OCI-LY1 (cell line): ENCODE results near the gene CRYBG2.

Experiments used
- H2AFZ ChIP-seq: fragments of 200-600 bp; sonication (generic), shearing (Covaris generic); 2 replicates; pipeline ENCODE4 v1.6.0; 2014; ENCODE audit warnings: antibody characterized with exemption, mild to moderate bottlenecking, low read length
- H3F3A ChIP-seq: fragments of 200-600 bp; sonication (generic), shearing (Covaris generic); 2 replicates; pipeline ENCODE4 v1.6.0; 2014; ENCODE audit warnings: mild to moderate bottlenecking, antibody characterized with exemption, low read length, moderate library complexity; ENCODE audit not compliant: insufficient read depth
- H3K27ac ChIP-seq: fragments of 200-600 bp; sonication (generic); 2 replicates; pipeline ENCODE4 v1.5.1; 2014; ENCODE audit warnings: low read length, mixed run types, mild to moderate bottlenecking, low read depth; ENCODE audit not compliant: poor library complexity, severe bottlenecking
- H3K27me3 ChIP-seq: fragments of 200-600 bp; sonication (generic); 2 replicates; pipeline ENCODE4 v1.6.0; 2014; ENCODE audit warnings: antibody characterized with exemption, mild to moderate bottlenecking, low read length, moderate library complexity; ENCODE audit not compliant: insufficient read depth
- H3K36me3 ChIP-seq: fragments of 200-600 bp; sonication (generic); 2 replicates; pipeline ENCODE4 v1.6.1; 2014; ENCODE audit warnings: mild to moderate bottlenecking, antibody characterized with exemption, low read length, moderate library complexity, mixed read lengths; ENCODE audit not compliant: insufficient read depth
- H3K4me1 ChIP-seq: fragments of 200-600 bp; sonication (generic); 2 replicates; pipeline ENCODE4 v1.5.1; 2014; ENCODE audit warnings: mild to moderate bottlenecking, low read length, moderate library complexity; ENCODE audit not compliant: insufficient read depth, severe bottlenecking
- H3K4me2 ChIP-seq: fragments of 200-600 bp; sonication (generic), shearing (Covaris generic); 2 replicates; pipeline ENCODE4 v1.6.1; 2014; ENCODE audit warnings: low read length
- H3K4me3 ChIP-seq: fragments of 200-600 bp; sonication (generic); 2 replicates; pipeline ENCODE4 v1.5.1; 2014; ENCODE audit warnings: low read length, low read depth, mild to moderate bottlenecking, mixed read lengths; ENCODE audit not compliant: poor library complexity, severe bottlenecking
- H3K79me2 ChIP-seq: fragments of 200-600 bp; shearing (Covaris generic); 2 replicates; pipeline ENCODE4 v1.6.1; 2016; ENCODE audit warnings: mixed run types, low read length, mixed read lengths; ENCODE audit not compliant: insufficient read depth
- H3K9ac ChIP-seq: fragments of 200-600 bp; sonication (generic), shearing (Covaris generic); 2 replicates; pipeline ENCODE4 v1.6.1; 2014; ENCODE audit warnings: mild to moderate bottlenecking, low read length, mixed read lengths
- H3K9me2 ChIP-seq: fragments of 200-600 bp; sonication (generic), shearing (Covaris generic); 2 replicates; pipeline ENCODE4 v1.6.1; 2014; ENCODE audit warnings: low read depth, mild to moderate bottlenecking, low read length, mixed read lengths
- H3K9me3 ChIP-seq: fragments of 200-600 bp; shearing (Covaris generic); 2 replicates; pipeline ENCODE4 v1.6.1; 2014; ENCODE audit warnings: low read length, mixed read lengths
- H4K20me1 ChIP-seq: fragments of 200-600 bp; sonication (generic), shearing (Covaris generic); 2 replicates; pipeline ENCODE4 v1.6.0; 2016; ENCODE audit warnings: mild to moderate bottlenecking, low read length; ENCODE audit not compliant: insufficient read depth
- CTCF ChIP-seq: fragments of 200-600 bp; sonication (generic), shearing (Covaris generic); IDR thresholded peaks from 2 replicates; pipeline ENCODE4 v1.5.1; 2017; ENCODE audit warnings: mild to moderate bottlenecking, antibody characterized with exemption, low read length, moderate library complexity, mixed read lengths
- EZH2 ChIP-seq: fragments of 200-600 bp; sonication (generic), shearing (Covaris generic); IDR thresholded peaks from 2 replicates; pipeline ENCODE4 v1.8.0; 2017; ENCODE audit warnings: borderline replicate concordance, mixed run types, mild to moderate bottlenecking, antibody characterized with exemption, low read length, moderate library complexity, mixed read lengths

The CRYBG2 gene

GRCh38 chr1:26356106-26356505 lies 2.2 kb upstream of the CRYBG2 start:
- H3K4me2 ChIP-seq, result no peak overlapping the region
- no peak overlapping the region for H3K9ac ChIP-seq
- no peaks in the 10 kb centered on the region for H3K79me2 ChIP-seq
- TF ChIP-seq CTCF (no peak), EZH2 (no peak)
- H4K20me1 ChIP-seq, result no peaks in the 10 kb centered on the region
- no peaks in the 10 kb centered on the region for H3F3A ChIP-seq
- H3K9me3 ChIP-seq, result no peaks in the 10 kb centered on the region
- H3K9me2 ChIP-seq, result no peaks in the 10 kb centered on the region
- no peaks in the 10 kb centered on the region for H3K36me3 ChIP-seq
- peaks cover 3% of the 10 kb centered on the region for H3K27me3 ChIP-seq
- H3K27ac ChIP-seq, result no peak overlapping the region
- no peak overlapping the region for H2AFZ ChIP-seq
- peaks cover 11% of the 10 kb centered on the region for H3K4me1 ChIP-seq
- H3K4me3 ChIP-seq, result no peak overlapping the region

- Histone ChIP-seq H3K27me3 (peaks cover 3% of the 10 kb centered on the region), H3K9ac (no peak overlapping the region), H2AFZ (no peak overlapping the region), H3K79me2 (no peaks in the 10 kb centered on the region), H3F3A (no peaks in the 10 kb centered on the region), H3K9me3 (no peaks in the 10 kb centered on the region), H3K4me3 (no peak overlapping the region), H3K4me1 (peaks cover 2% of the 10 kb centered on the region), H3K36me3 (no peaks in the 10 kb centered on the region), H3K27ac (no peak overlapping the region), H4K20me1 (no peaks in the 10 kb centered on the region), H3K9me2 (no peaks in the 10 kb centered on the region), H3K4me2 (no peak overlapping the region)
- TF ChIP-seq CTCF (no peak), EZH2 (no peak)
These were observed 1.0 kb upstream of the CRYBG2 start for GRCh38 chr1:26354972-26355371.

- H4K20me1 ChIP-seq, result no peaks in the 10 kb centered on the region
- no peak overlapping the region for H2AFZ ChIP-seq
- H3F3A ChIP-seq, result no peaks in the 10 kb centered on the region
- H3K9me2 ChIP-seq, result no peaks in the 10 kb centered on the region
- H3K9me3 ChIP-seq, result no peaks in the 10 kb centered on the region
- no peak overlapping the region for H3K9ac ChIP-seq
- H3K79me2 ChIP-seq, result no peaks in the 10 kb centered on the region
- no peaks in the 10 kb centered on the region for H3K4me1 ChIP-seq
- no peak overlapping the region for H3K27ac ChIP-seq
- H3K4me2 ChIP-seq, result no peak overlapping the region
- TF ChIP-seq EZH2, result no peak
- no peak for TF ChIP-seq CTCF
- H3K4me3 ChIP-seq, result no peak overlapping the region
- peaks cover 3% of the 10 kb centered on the region; the same call in 1 of the 2 replicates for H3K27me3 ChIP-seq
- H3K36me3 ChIP-seq, result no peaks in the 10 kb centered on the region
These were observed 595 bp downstream of the CRYBG2 start for GRCh38 chr1:26353210-26353859.
